ENCODE results near the gene AHR.

- TF ChIP-seq CTCF (IDR thresholded peaks at IDR 0.05; ENCODE audit: low read length) (no peak), EZH2 (IDR thresholded peaks at IDR 0.05; ENCODE audit: borderline replicate concordance, low read length) (no peak)
Measured at GRCh38 chr7:17304926-17305325, 6.5 kb downstream of the AHR start.

Data from OCI-LY1 (cell line).